ENCODE measurements around the gene ATP2B1.

The ATP2B1 gene

DNA sequence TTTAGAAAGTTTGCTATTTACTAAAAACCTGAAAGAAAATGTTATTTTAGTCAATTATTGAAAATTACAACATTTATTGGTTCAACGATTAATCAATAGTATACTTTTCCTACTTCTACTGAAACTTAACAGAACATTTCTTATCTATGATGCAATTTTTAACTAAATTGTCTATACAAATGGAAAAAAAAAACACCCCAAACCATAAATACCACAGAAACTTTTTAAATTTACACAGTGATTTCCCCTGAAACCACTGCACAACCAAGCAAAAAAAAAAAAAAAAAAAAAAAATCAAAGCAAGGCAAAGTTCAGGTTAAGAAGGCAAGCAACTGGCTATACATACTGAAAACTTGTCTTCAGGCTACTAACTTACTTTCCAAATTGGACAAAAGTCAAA lies 110.9 kb downstream of the ATP2B1 start:
- DNase-seq = no peak

DNA sequence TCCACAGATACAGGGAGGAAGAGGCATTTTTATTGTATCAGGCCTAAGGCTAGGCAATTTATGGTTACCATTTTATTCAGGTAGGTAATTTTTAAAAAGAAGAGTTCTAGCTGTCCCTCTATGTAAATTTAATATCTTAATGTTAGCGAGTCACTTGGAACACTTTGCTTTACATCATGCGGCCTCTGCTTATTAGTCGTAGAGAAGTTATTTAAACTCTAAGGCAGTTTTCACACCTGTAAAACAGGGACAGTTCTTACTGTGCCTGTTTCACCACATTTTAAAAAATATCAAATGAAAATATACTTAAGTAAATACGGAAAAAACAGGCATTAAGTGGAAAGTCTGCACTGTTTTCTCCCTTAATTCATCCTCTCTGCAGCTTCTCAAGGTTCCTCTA lies 111.4 kb downstream of the ATP2B1 start:
- no peak for DNase-seq

DNA sequence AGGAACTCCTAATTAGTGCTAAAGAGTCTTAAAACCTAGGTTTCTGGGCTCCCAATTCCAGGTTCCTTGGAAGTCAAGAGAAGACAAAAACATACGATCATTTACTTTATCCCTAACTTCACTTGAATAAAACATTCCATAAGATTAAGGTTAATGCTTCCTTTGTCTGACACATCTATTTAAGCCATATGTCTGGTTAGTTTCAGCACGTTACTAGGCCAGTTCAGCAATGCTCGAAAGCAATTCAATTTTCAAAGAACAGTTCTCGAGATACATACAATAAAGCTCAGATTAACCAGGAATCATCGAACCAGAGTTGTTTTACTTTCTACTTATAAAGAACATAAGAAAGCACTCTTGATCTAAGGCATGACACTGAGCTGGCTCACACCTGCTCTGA lies 114.8 kb downstream of the ATP2B1 start:
- no peak for DNase-seq

DNA sequence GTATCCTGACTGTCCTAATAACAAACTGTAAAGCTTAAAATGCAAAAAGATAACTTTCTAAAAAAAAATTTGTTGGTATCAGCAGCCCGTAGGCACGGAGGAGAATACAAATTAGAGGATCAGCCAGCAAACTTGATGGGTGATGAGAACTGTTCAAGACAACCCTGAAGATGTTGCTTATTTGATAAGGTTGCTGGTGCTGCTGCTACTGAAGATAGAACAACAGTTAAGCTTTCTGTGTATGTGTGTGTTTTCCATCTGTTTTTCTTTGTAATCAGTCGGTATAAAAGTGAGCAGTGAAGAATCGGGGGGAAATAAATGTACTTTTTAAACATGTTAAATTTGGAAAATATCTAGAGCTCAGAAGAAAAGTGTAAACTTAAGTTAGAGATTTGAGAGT lies 115.4 kb downstream of the ATP2B1 start:
- DNase-seq = no peak

- no peak for DNase-seq
These were observed 118.9 kb downstream of the ATP2B1 start for GRCh38 chr12:89589753-89590152.

DNA sequence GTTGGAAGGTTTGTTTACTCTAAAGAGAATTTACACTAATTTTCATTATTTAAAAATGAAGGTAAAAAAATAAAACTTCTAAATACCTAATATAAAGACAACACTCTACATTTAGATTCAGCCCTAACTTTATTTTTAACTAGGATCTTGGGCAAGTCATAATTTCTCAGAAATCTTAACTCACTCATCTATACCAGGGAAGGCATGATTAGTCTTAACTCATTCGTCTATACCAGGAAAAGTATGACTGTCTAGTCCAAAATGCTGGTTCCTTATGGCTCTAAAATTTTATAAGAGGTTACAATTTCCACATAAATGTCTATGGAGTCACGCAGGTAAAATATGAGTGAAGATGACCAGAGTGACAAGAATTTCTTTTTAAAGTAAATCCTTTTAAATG lies 130.1 kb downstream of the ATP2B1 start:
- DNase-seq = no peak

GRCh38 chr12:89576572-89577220 lies 131.9 kb downstream of the ATP2B1 start:
- no peak for DNase-seq

GRCh38 chr12:89575374-89575773 lies 133.3 kb downstream of the ATP2B1 start:
- DNase-seq = no peak

- DNase-seq = no peak
These were observed 133.9 kb downstream of the ATP2B1 start for GRCh38 chr12:89574736-89575208.

GRCh38 chr12:89573051-89573810 lies 135.4 kb downstream of the ATP2B1 start:
- peak in 6 of 58 donors; percentile 3 to 33 (median 7) for DNase-seq

GRCh38 chr12:89571491-89572195 lies 137.0 kb downstream of the ATP2B1 start:
- DNase-seq = no peak

GRCh38 chr12:89568484-89568883 lies 140.2 kb downstream of the ATP2B1 start:
- DNase-seq = no peak

- DNase-seq = no peak
These were observed 140.9 kb downstream of the ATP2B1 start for GRCh38 chr12:89567691-89568239.

- DNase-seq = no peak
These were observed 142.0 kb downstream of the ATP2B1 start for GRCh38 chr12:89566615-89567014.

DNA sequence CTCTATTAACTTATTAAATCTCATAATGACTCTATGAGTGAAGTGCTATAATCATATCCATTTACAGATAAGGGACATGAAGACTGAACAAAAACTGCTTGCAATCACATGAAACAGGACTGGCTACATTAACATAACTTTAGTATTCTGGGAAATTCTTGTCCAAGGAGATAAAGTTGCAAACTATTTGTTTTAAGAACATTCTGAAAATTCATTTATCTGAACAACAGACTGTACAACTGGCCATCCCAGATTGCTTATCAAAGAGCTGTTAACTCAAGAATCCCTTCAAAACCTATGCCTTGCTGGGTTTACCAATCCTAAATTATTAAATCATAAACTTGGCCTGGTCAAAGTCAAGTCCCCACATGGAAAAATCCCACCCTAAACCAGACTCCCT lies 143.6 kb downstream of the ATP2B1 start:
- no peak for DNase-seq

DNA sequence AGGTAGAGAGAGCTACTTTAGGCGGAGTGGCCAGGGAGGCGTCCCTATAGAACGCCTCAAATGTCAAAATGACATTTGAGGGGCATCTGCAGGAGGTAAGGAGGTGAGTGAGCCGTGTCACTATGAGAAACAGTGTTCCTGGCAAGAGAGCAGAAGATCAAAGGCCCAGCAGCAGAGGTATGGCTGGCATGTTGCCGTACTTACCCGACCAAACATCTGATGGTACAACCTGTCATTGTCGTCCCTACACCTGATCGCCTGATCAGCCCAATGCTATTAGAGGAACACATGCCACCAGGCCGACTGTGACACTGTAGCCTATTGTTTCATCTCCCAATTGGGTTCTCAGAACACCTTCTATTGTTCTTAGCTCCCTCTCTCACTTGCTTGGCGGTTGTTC lies 148.9 kb downstream of the ATP2B1 start:
- no peak for DNase-seq

GRCh38 chr12:89556976-89557375 lies 151.7 kb downstream of the ATP2B1 start:
- no peak for DNase-seq

DNA sequence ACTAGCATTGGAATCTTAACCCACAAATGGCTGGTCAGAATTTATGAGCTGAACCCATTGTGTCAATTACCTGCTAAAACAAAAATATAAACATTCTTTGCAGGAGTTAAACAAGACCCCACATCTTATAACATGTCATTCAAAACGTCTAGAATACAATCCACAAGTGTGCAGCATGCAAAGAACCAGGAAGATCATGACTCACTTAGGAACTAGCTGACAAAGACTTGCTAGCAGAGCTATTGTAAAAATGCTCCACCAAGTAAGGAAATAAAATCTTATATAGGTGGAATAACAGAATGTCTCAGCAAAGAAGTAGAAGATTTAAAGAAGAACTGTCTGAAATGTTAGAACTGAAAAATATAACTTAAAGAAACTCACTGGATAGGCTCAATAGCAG lies 156.3 kb downstream of the ATP2B1 start:
- no peak for DNase-seq

GRCh38 chr12:89551747-89552146 lies 156.9 kb downstream of the ATP2B1 start:
- no peak for DNase-seq

GRCh38 chr12:89547101-89547500 lies 161.5 kb downstream of the ATP2B1 start:
- peak in 2 of 58 donors; percentile 17 to 31 for DNase-seq

DNA sequence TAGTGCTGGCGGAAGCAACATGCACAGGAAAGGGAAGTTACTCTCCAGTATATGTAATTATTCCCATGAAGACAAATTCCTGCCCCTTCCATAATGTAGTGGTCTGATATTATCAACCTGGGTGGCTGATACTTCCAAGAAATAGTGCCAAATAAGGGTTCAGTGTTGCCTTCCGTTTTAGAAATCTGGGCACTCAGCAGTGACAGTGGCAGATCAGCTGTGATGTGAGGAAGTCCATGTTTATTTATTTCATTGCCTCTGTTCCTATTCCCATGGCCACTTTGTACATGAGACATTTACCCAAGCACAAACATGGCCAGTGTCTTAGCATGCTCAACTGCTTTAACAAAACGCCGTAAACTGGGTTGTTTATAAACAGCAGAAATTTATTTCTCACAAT lies 162.5 kb downstream of the ATP2B1 start:
- no peak for DNase-seq

DNA sequence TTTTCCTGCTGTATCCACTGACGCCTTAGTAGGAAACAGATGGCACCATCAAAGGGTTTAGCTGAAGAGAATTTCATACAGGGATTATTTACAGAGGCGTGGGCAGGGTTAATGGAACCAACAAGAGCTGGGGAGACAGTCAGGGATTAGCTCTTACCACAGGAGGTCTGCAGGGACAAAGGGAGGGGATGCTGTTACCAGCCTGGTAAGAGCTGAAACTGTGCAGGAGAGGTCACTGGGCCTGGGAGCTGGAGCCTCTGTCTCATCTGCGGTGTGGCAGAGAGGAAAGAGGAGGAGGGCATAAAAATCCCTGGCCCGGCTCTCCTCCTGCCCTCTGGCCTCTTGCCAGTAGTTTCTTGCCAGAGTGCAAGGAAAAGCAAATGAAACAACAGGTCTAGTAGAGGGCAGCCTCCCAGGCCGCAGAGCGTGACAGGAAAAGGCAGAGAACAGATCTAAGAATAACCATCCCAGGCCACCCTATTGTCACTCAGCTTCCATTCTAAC lies 163.9 kb downstream of the ATP2B1 start:
- peak in 22 of 58 donors; percentile 1 to 39 (median 10) for DNase-seq
